Dendritic cell treated with granulocyte-macrophage colony-stimulating factor and Interleukin-4, amounts not matched to agents 40 ng/mL and 50 ng/mL, for 4 days (primary cell): ENCODE results near the gene HUNK.

Experiments used
- H3K27ac Mint-ChIP-seq: one replicate; pipeline ENCODE4 v1.8.0; 2022; ENCODE audit warnings: mild to moderate bottlenecking, mixed read lengths
- H3K27me3 Mint-ChIP-seq: one replicate; pipeline ENCODE4 v1.8.0; 2022; ENCODE audit warnings: mild to moderate bottlenecking, mixed read lengths
- H3K36me3 Mint-ChIP-seq: one replicate; pipeline ENCODE4 v1.8.0; 2022; ENCODE audit warnings: low read depth, mixed read lengths
- H3K4me1 Mint-ChIP-seq: one replicate; pipeline ENCODE4 v1.8.0; 2022; ENCODE audit warnings: low read depth, mixed read lengths
- H3K4me3 Mint-ChIP-seq: one replicate; pipeline ENCODE4 v1.8.0; 2022; ENCODE audit warnings: mild to moderate bottlenecking, moderate library complexity, mixed read lengths
- H3K9me3 Mint-ChIP-seq: one replicate; pipeline ENCODE4 v1.8.0; 2022; ENCODE audit warnings: mixed read lengths
- intact Hi-C: fragments of 100-400 bp; cut with micrococcal nuclease; formaldehyde crosslinking; loops from one replicate; pipeline ENCODE4 v1.15.0; 2022

The HUNK gene

GRCh38 chr21:31872452-31873274 lies at the start of gene HUNK:
Gene HUNK (plus strand): TSS chr21:31873020. CDS start chr21:31873675, 655 bp downstream.
- Mint-ChIP-seq H3K4me3 (peak within 1 kb of the TSS; percentile 46), H3K9me3 (no peaks in the 10 kb centered on the region), H3K4me1 (peaks cover 13% of the 10 kb centered on the region), H3K27me3 (peaks cover 82% of the 10 kb centered on the region), H3K36me3 (no peaks in the 10 kb centered on the region), H3K27ac (no peak within 1 kb of the TSS)
- intact Hi-C loops = no loop called here

- peaks cover 9% of the 10 kb centered on the region for H3K27me3 Mint-ChIP-seq
- H3K9me3 Mint-ChIP-seq = no peaks in the 10 kb centered on the region
- no peak overlapping the region for H3K27ac Mint-ChIP-seq
- no peaks in the 10 kb centered on the region for H3K36me3 Mint-ChIP-seq
- no peaks in the 10 kb centered on the region for H3K4me1 Mint-ChIP-seq
- no peak overlapping the region for H3K4me3 Mint-ChIP-seq
- intact Hi-C loops = no loop called here
These were observed 42.9 kb upstream of the HUNK start for GRCh38 chr21:31829736-31830472.

DNA sequence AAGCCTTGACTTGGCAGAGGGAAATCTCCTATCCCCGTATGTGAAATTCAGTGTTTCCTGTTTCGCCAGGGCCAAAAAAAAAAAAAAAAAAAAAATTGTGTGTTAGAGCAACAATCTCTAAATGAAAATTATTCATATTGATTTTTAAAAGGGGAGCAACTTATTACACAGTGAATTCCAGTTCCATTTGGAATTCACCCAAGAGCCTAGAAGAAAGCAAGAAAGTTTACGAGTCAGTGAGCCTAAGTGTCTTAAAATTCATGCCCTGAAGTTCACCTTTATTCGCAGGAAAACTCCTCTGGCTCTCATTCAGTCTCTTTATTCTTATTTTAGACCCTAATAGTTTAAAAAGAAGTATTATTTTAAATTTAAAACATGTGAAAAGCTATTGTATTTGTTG lies 42.1 kb upstream of the HUNK start:
- intact Hi-C loops = no loop called here
- Mint-ChIP-seq H3K36me3 (no peaks in the 10 kb centered on the region), H3K4me1 (no peaks in the 10 kb centered on the region), H3K27me3 (peaks cover 9% of the 10 kb centered on the region), H3K9me3 (no peaks in the 10 kb centered on the region), H3K4me3 (no peak overlapping the region), H3K27ac (no peak overlapping the region)

DNA sequence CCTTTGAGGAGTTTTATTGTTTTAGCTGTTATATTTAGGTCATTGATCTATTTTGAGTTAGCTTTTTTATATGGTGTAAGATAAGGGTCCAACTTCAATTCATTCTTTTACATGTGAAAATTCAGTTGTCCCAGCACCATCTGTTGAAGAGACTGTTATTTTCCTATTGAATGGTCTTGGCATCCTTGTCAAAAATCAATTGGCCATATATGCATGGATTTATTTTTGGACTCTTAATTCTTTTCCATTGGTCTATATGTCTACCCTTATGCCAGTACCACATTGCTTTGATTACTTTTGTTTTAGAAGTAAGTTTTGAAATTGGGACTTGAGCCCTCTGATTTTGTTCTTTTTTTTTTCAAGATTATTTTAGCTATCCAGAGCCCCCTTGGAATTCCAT lies 35.8 kb upstream of the HUNK start:
- no peaks in the 10 kb centered on the region for H3K9me3 Mint-ChIP-seq
- no peak overlapping the region for H3K27ac Mint-ChIP-seq
- H3K4me1 Mint-ChIP-seq = peaks cover 13% of the 10 kb centered on the region
- H3K27me3 Mint-ChIP-seq = peaks cover 7% of the 10 kb centered on the region
- intact Hi-C loops = no loop called here
- H3K36me3 Mint-ChIP-seq = no peaks in the 10 kb centered on the region
- no peak overlapping the region for H3K4me3 Mint-ChIP-seq

DNA sequence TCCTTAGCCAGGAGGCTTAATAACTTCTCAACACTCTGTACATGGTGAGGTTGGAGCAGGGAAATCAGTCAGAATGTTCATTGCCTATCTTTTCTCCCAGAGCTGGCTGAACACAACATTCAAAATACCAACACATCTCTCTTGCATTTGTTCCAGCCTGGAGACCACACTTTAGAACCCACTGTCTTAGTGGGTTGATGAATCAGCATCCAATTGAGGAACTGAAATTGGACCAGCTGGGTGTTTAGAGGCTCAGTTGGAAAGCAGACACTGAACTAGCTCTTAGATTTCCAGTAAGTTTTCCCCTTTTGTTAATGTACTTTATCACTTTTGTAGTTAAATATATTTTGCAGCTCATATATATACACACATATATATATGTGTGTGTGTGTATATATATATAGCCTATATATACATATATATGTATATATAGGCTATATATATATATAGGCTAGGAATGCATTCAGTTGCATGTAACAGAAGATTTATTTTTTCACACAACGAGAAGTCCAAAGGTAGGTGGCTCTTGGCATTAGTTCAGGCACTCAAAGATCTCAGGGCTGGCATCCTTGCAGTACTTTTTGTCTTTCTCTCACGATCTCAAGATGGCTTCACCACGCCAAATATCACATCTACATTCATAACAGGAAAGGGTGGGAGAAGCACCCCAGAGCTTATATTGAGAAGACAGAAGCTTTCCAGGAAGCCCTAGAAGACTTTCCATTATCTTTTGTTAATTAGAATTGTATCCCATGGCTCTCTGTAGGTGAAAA lies 35.0 kb upstream of the HUNK start:
- H3K4me3 Mint-ChIP-seq = no peak overlapping the region
- intact Hi-C loops = no loop called here
- no peaks in the 10 kb centered on the region for H3K36me3 Mint-ChIP-seq
- H3K4me1 Mint-ChIP-seq = peaks cover 13% of the 10 kb centered on the region
- H3K9me3 Mint-ChIP-seq = no peaks in the 10 kb centered on the region
- peaks cover 8% of the 10 kb centered on the region for H3K27me3 Mint-ChIP-seq
- H3K27ac Mint-ChIP-seq = peak overlapping the region; percentile 37

- no peak overlapping the region for H3K4me3 Mint-ChIP-seq
- no peaks in the 10 kb centered on the region for H3K36me3 Mint-ChIP-seq
- H3K4me1 Mint-ChIP-seq = peaks cover 13% of the 10 kb centered on the region
- no peak overlapping the region for H3K27ac Mint-ChIP-seq
- intact Hi-C loops = no loop called here
- peaks cover 12% of the 10 kb centered on the region for H3K27me3 Mint-ChIP-seq
- no peaks in the 10 kb centered on the region for H3K9me3 Mint-ChIP-seq
These were observed 34.0 kb upstream of the HUNK start for GRCh38 chr21:31838586-31839355.

- Mint-ChIP-seq H3K27me3 (peaks cover 21% of the 10 kb centered on the region), H3K9me3 (no peaks in the 10 kb centered on the region), H3K36me3 (no peaks in the 10 kb centered on the region), H3K4me1 (no peaks in the 10 kb centered on the region), H3K4me3 (no peak overlapping the region), H3K27ac (no peak overlapping the region)
- intact Hi-C loops = no loop called here
These were observed 28.6 kb upstream of the HUNK start for GRCh38 chr21:31844206-31844605.

GRCh38 chr21:31845151-31845729 lies 27.6 kb upstream of the HUNK start:
- intact Hi-C loops = no loop called here
- Mint-ChIP-seq H3K36me3 (no peaks in the 10 kb centered on the region), H3K4me3 (no peak overlapping the region), H3K27ac (no peak overlapping the region), H3K27me3 (peaks cover 18% of the 10 kb centered on the region), H3K4me1 (no peaks in the 10 kb centered on the region), H3K9me3 (no peaks in the 10 kb centered on the region)

DNA sequence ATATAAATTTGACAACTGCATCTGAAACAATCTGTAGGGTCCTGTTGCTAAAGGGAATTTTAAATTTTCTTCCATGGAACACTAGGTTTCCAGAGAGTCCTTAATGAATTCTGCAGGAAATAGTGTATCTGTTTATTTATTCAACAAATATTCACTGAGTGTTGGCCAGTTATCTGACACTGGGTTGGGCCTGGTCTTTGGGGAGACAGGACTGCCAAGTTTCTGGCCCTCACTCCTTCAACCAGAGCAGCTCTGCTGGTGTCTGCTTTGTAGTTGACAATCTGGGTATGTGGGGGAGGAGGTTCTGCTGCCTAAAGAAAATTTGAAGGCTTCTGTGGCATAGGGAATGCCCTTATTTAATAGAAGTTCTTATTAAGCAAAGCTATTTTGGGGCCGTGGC lies 26.1 kb upstream of the HUNK start:
- no peak overlapping the region for H3K4me3 Mint-ChIP-seq
- intact Hi-C loops = no loop called here
- H3K4me1 Mint-ChIP-seq = no peaks in the 10 kb centered on the region

DNA sequence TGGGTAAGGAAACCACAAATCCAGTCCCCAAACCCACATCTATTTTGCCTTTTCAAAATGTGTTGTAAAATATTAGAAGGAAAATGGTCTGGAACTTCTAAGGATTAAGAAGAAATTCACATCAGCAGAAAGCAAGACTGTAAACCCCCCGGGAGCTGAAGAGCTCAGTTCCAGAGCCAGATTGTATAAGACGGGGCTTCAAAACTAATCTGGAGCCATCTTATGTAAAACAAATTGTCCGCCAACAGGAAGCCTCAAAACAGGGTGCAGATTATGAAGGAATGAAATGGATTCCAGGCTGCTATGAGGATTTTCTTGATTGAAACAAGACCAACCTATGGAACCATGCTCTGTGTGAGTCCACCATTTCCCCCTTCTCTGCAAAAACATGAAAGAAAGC lies 25.1 kb upstream of the HUNK start:
- Mint-ChIP-seq H3K4me3 (no peak overlapping the region), H3K4me1 (no peaks in the 10 kb centered on the region), H3K27me3 (peaks cover 14% of the 10 kb centered on the region), H3K36me3 (no peaks in the 10 kb centered on the region), H3K27ac (no peak overlapping the region), H3K9me3 (no peaks in the 10 kb centered on the region)
- intact Hi-C loops = no loop called here

More for the DNA sequence above, 26.1 kb upstream of the HUNK start:
- Mint-ChIP-seq H3K9me3 (no peaks in the 10 kb centered on the region), H3K36me3 (no peaks in the 10 kb centered on the region), H3K27me3 (peaks cover 18% of the 10 kb centered on the region), H3K27ac (no peak overlapping the region)

GRCh38 chr21:31848326-31848985 lies 24.4 kb upstream of the HUNK start:
- no peaks in the 10 kb centered on the region for H3K4me1 Mint-ChIP-seq

GRCh38 chr21:31850886-31851285 lies 21.9 kb upstream of the HUNK start:
- H3K36me3 Mint-ChIP-seq = no peaks in the 10 kb centered on the region
- no peak overlapping the region for H3K27ac Mint-ChIP-seq
- H3K27me3 Mint-ChIP-seq = peaks cover 11% of the 10 kb centered on the region
- H3K4me3 Mint-ChIP-seq = no peak overlapping the region
- intact Hi-C loops = no loop called here
- H3K9me3 Mint-ChIP-seq = no peaks in the 10 kb centered on the region
- H3K4me1 Mint-ChIP-seq = no peaks in the 10 kb centered on the region

More at GRCh38 chr21:31848326-31848985, 24.4 kb upstream of the HUNK start:
- Mint-ChIP-seq H3K4me3 (no peak overlapping the region), H3K27ac (no peak overlapping the region), H3K27me3 (peaks cover 12% of the 10 kb centered on the region), H3K36me3 (no peaks in the 10 kb centered on the region), H3K9me3 (no peaks in the 10 kb centered on the region)
- intact Hi-C loops = no loop called here

GRCh38 chr21:31855180-31855579 lies 17.6 kb upstream of the HUNK start:
- H3K9me3 Mint-ChIP-seq = no peaks in the 10 kb centered on the region
- H3K36me3 Mint-ChIP-seq = no peaks in the 10 kb centered on the region
- H3K4me3 Mint-ChIP-seq = no peak overlapping the region
- H3K27ac Mint-ChIP-seq = no peak overlapping the region
- intact Hi-C loops = no loop called here
- peaks cover 7% of the 10 kb centered on the region for H3K27me3 Mint-ChIP-seq
- no peaks in the 10 kb centered on the region for H3K4me1 Mint-ChIP-seq
